ENCODE data around the gene LIN7A.

LIN7A gene

GRCh38 chr12:80830533-80831088, 107.1 kb downstream of the LIN7A start:
- H3K79me2 ChIP-seq (ENCODE audit: low read length), result no peaks in the 10 kb centered on the region
- H3K4me1 ChIP-seq (ENCODE audit: low read length), result 0 out of 2 replicates have a peak, but pooled peaks cover 2% of the 10 kb centered on the region
- H3K4me3 ChIP-seq (ENCODE audit: low read length), result no peak overlapping the region
- TF ChIP-seq EZH2phosphoT487 (IDR thresholded peaks at IDR 0.05; ENCODE audit: low read depth) (no peak), CTCF (IDR thresholded peaks at IDR 0.05; ENCODE audit: low read depth, low read length) (no peak)
- H4K20me1 ChIP-seq (ENCODE audit: insufficient read depth, low read length), result no peaks in the 10 kb centered on the region
- H3K27ac ChIP-seq (ENCODE audit: low read length), result no peak overlapping the region
- H3K27me3 ChIP-seq (ENCODE audit: low read depth, low read length), result no peaks in the 10 kb centered on the region
- H3K4me2 ChIP-seq (ENCODE audit: low read length), result no peak overlapping the region
- H3K9ac ChIP-seq (ENCODE audit: low read length), result no peak overlapping the region
- H3K36me3 ChIP-seq (replicated peaks; ENCODE audit: low read depth, low read length), result no peaks in the 10 kb centered on the region
- H3K9me3 ChIP-seq (ENCODE audit: insufficient read depth, low read length), result no peaks in the 10 kb centered on the region
- no peak overlapping the region for H2AFZ ChIP-seq (ENCODE audit: low read depth, low read length)

- H3K4me2 ChIP-seq (ENCODE audit: low read length), result no peak overlapping the region
- 0 out of 2 replicates have a peak, but pooled peaks cover 2% of the 10 kb centered on the region for H3K4me1 ChIP-seq (ENCODE audit: low read length)
- TF ChIP-seq CTCF (IDR thresholded peaks at IDR 0.05; ENCODE audit: low read depth, low read length), result no peak
- no peak for TF ChIP-seq EZH2phosphoT487 (IDR thresholded peaks at IDR 0.05; ENCODE audit: low read depth)
- H2AFZ ChIP-seq (ENCODE audit: low read depth, low read length), result no peak overlapping the region
- H3K27me3 ChIP-seq (ENCODE audit: low read depth, low read length), result no peaks in the 10 kb centered on the region
- no peaks in the 10 kb centered on the region for H3K9me3 ChIP-seq (ENCODE audit: insufficient read depth, low read length)
- H4K20me1 ChIP-seq (ENCODE audit: insufficient read depth, low read length), result no peaks in the 10 kb centered on the region
- no peaks in the 10 kb centered on the region for H3K36me3 ChIP-seq (replicated peaks; ENCODE audit: low read depth, low read length)
- H3K79me2 ChIP-seq (ENCODE audit: low read length), result no peaks in the 10 kb centered on the region
- no peak overlapping the region for H3K9ac ChIP-seq (ENCODE audit: low read length)
- H3K27ac ChIP-seq (ENCODE audit: low read length), result no peak overlapping the region
- no peak overlapping the region for H3K4me3 ChIP-seq (ENCODE audit: low read length)
Observed at GRCh38 chr12:80829767-80830166, 108.0 kb downstream of the LIN7A start.

GRCh38 chr12:80825506-80825905, 112.2 kb downstream of the LIN7A start:
- Histone ChIP-seq H3K27me3 (ENCODE audit: low read depth, low read length) (no peaks in the 10 kb centered on the region), H3K4me2 (ENCODE audit: low read length) (no peak overlapping the region), H3K4me3 (ENCODE audit: low read length) (no peak overlapping the region), H3K79me2 (ENCODE audit: low read length) (no peaks in the 10 kb centered on the region), H3K36me3 (replicated peaks; ENCODE audit: low read depth, low read length) (no peaks in the 10 kb centered on the region), H3K9me3 (ENCODE audit: insufficient read depth, low read length) (no peaks in the 10 kb centered on the region), H3K4me1 (ENCODE audit: low read length) (0 out of 2 replicates have a peak, but pooled peaks cover 2% of the 10 kb centered on the region), H3K9ac (ENCODE audit: low read length) (no peak overlapping the region), H2AFZ (ENCODE audit: low read depth, low read length) (no peak overlapping the region), H3K27ac (ENCODE audit: low read length) (no peak overlapping the region), H4K20me1 (ENCODE audit: insufficient read depth, low read length) (no peaks in the 10 kb centered on the region)
- TF ChIP-seq CTCF (IDR thresholded peaks at IDR 0.05; ENCODE audit: low read depth, low read length) (no peak), EZH2phosphoT487 (IDR thresholded peaks at IDR 0.05; ENCODE audit: low read depth) (no peak)

- TF ChIP-seq EZH2phosphoT487 (IDR thresholded peaks at IDR 0.05; ENCODE audit: low read depth), result no peak
- no peak for TF ChIP-seq CTCF (IDR thresholded peaks at IDR 0.05; ENCODE audit: low read depth, low read length)
- H3K4me1 ChIP-seq (ENCODE audit: low read length), result 0 out of 2 replicates have a peak, but pooled peaks cover 2% of the 10 kb centered on the region
- no peak overlapping the region for H3K9ac ChIP-seq (ENCODE audit: low read length)
- no peaks in the 10 kb centered on the region for H3K9me3 ChIP-seq (ENCODE audit: insufficient read depth, low read length)
- no peak overlapping the region for H3K27ac ChIP-seq (ENCODE audit: low read length)
- H3K4me2 ChIP-seq (ENCODE audit: low read length), result no peak overlapping the region
- H4K20me1 ChIP-seq (ENCODE audit: insufficient read depth, low read length), result no peaks in the 10 kb centered on the region
- no peak overlapping the region for H2AFZ ChIP-seq (ENCODE audit: low read depth, low read length)
- no peaks in the 10 kb centered on the region for H3K27me3 ChIP-seq (ENCODE audit: low read depth, low read length)
- no peaks in the 10 kb centered on the region for H3K36me3 ChIP-seq (replicated peaks; ENCODE audit: low read depth, low read length)
- H3K79me2 ChIP-seq (ENCODE audit: low read length), result no peaks in the 10 kb centered on the region
- H3K4me3 ChIP-seq (ENCODE audit: low read length), result no peak overlapping the region
Observed at GRCh38 chr12:80823393-80823792, 114.3 kb downstream of the LIN7A start.

Data from OCI-LY3 (cell line).